HG02571 (cell line): ENCODE data around the gene TBC1D22A.

Source experiments
- ATAC-seq: cut with Tn5 transposase; IDR thresholded peaks from one replicate; pipeline ENCODE4 v1.9.1; 2021; ENCODE audit warnings: mild to moderate bottlenecking, moderate library complexity; ENCODE audit not compliant: unreplicated experiment

TBC1D22A gene

GRCh38 chr22:47036936-47037485, 274.6 kb downstream of the TBC1D22A start:
- no peak for ATAC-seq

GRCh38 chr22:47038206-47038835, 275.9 kb downstream of the TBC1D22A start:
- no peak for ATAC-seq

- ATAC-seq, result no peak
These were observed 276.9 kb downstream of the TBC1D22A start for GRCh38 chr22:47039356-47039755.

- ATAC-seq, result no peak
These were observed 278.2 kb downstream of the TBC1D22A start for GRCh38 chr22:47040486-47041270.

- ATAC-seq, result no peak
These were observed 279.0 kb downstream of the TBC1D22A start for GRCh38 chr22:47041271-47042115.

GRCh38 chr22:47042116-47042825, 279.8 kb downstream of the TBC1D22A start:
- no peak for ATAC-seq

GRCh38 chr22:47042861-47043496, 280.5 kb downstream of the TBC1D22A start:
- ATAC-seq, result no peak

- ATAC-seq, result no peak
These were observed 281.6 kb downstream of the TBC1D22A start for GRCh38 chr22:47043835-47044721.

- ATAC-seq, result no peak
These were observed 282.5 kb downstream of the TBC1D22A start for GRCh38 chr22:47044722-47045535.

- ATAC-seq, result no peak
These were observed 283.4 kb downstream of the TBC1D22A start for GRCh38 chr22:47045691-47046410.

GRCh38 chr22:47046411-47047065, 284.1 kb downstream of the TBC1D22A start:
- ATAC-seq, result no peak

GRCh38 chr22:47047321-47048122, 285.1 kb downstream of the TBC1D22A start:
- ATAC-seq, result no peak

GRCh38 chr22:47048123-47049077, 285.9 kb downstream of the TBC1D22A start:
- no peak for ATAC-seq

- ATAC-seq, result no peak
These were observed 286.7 kb downstream of the TBC1D22A start for GRCh38 chr22:47049078-47049624.
